Common myeloid progenitor, CD34-positive (primary cell): Measurements from ENCODE around the gene ASTN2.
A peak's percentile ranks its signal among the peaks of the same experiment; 100 is the strongest.

Experiments used
- CTCF ChIA-PET: fragments of 350-600 bp; sonication (Branson Sonifier 250); formaldehyde crosslinking; loops from one replicate; lab custom pipeline; 2021; ENCODE audit warnings: antibody characterized with exemption; lab: Charles Lee
- POLR2A ChIA-PET: fragments of 350-600 bp; sonication (Branson Sonifier 250); formaldehyde crosslinking; loops from one replicate; lab custom pipeline; 2021; ENCODE audit warnings: antibody characterized with exemption; lab: Charles Lee
- DNase-seq, 3 donors: peaks; one replicate each; pipeline versions ENCODE4 v3.0.0 to v3.0.0-alpha.2; 2013
- H3K27ac ChIP-seq, 2 experiments: 1 replicate in 1 of 2; 2 replicates in 1 of 2; pipeline ENCODE4 v1.7.0; 2013; ENCODE audit warnings: inconsistent platforms in 2 of 2, low read length in 2 of 2, mild to moderate bottlenecking in 2 of 2, low read depth in 1 of 2, moderate library complexity in 1 of 2; ENCODE audit not compliant: severe bottlenecking in 2 of 2, insufficient read depth in 1 of 2, poor library complexity in 1 of 2
- H3K27me3 ChIP-seq, 5 experiments: replicated peaks in 2 of 5; 1 replicate in 3 of 5; 2 replicates in 2 of 5; pipeline versions ENCODE4 v1.6.1 to v1.7.0; 2013; ENCODE audit warnings: low read length in 4 of 5, mild to moderate bottlenecking in 2 of 5, moderate library complexity in 2 of 5, inconsistent platforms in 1 of 5; ENCODE audit not compliant: insufficient read depth in 5 of 5, control insufficient read depth in 4 of 5
- H3K36me3 ChIP-seq, 4 experiments: 1 replicate in 2 of 4; 2 replicates in 2 of 4; pipeline versions ENCODE4 v1.6.1 to v1.7.0; 2013; ENCODE audit warnings: low read length in 3 of 4, control low read depth in 1 of 4, mild to moderate bottlenecking in 1 of 4; ENCODE audit not compliant: control insufficient read depth in 4 of 4, insufficient read depth in 4 of 4
- H3K4me1 ChIP-seq, 4 experiments: 1 replicate in 3 of 4; 2 replicates in 1 of 4; pipeline versions ENCODE4 v1.6.1 to v1.7.1; 2013; ENCODE audit warnings: low read length in 3 of 4, mild to moderate bottlenecking in 3 of 4, control low read depth in 1 of 4, inconsistent platforms in 1 of 4, moderate library complexity in 1 of 4; ENCODE audit not compliant: control insufficient read depth in 4 of 4, insufficient read depth in 4 of 4; ENCODE audit errors: control extremely low read depth in 1 of 4
- H3K4me3 ChIP-seq, 7 experiments: 1 replicate in 4 of 7; 2 replicates in 3 of 7; pipeline versions ENCODE4 v1.5.1 to v1.7.0; 2013; ENCODE audit warnings: mild to moderate bottlenecking in 7 of 7, low read length in 6 of 7, moderate library complexity in 6 of 7, inconsistent platforms in 2 of 7, low read depth in 2 of 7, control low read depth in 1 of 7; ENCODE audit not compliant: insufficient read depth in 4 of 7, control insufficient read depth in 1 of 7; ENCODE audit errors: extremely low read depth in 1 of 7
- H3K9me3 ChIP-seq, 5 experiments: 1 replicate in 4 of 5; 2 replicates in 1 of 5; pipeline versions ENCODE4 v1.6.1 to v1.7.1; 2013; ENCODE audit warnings: low read length in 4 of 5, mild to moderate bottlenecking in 2 of 5, inconsistent platforms in 1 of 5, low read depth in 1 of 5, moderate library complexity in 1 of 5; ENCODE audit not compliant: control insufficient read depth in 4 of 5, insufficient read depth in 2 of 5; ENCODE audit errors: control extremely low read depth in 1 of 5
- WGBS: methylation state at CpG from one replicate; pipeline ENCODE4 v1.1.5; 2013; ENCODE audit not compliant: insufficient coverage; 5-methylcytosine and 5-hydroxymethylcytosine counted together

Gene ASTN2

GRCh38 chr9:116933251-116933650, 481.6 kb downstream of the ASTN2 start:
- POLR2A ChIA-PET = no interaction called here

DNA sequence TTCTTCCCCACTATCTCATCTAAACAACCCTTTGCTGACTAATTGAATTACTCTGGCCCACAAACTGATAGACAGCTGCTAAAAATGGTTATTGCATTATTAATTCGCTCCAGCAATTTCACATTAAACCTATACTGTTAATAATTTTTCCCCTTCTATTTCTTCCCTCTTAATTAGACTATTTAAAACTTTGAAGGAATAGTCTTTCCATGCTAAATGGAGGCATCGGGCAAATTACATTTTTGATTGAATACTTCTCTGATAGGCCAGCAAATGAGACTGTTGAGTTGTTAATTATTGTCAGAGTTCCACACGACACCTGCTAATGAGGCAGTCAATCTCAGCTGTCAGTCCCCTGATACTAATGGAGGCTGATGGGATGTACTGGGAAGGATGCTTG, 485.2 kb downstream of the ASTN2 start:
- Histone ChIP-seq H3K4me3 (no peak overlapping the region), H3K27me3 (peaks cover 0 to 3% (median 0%) of the 10 kb centered on the region in 5 experiments), H3K4me1 (peaks cover 0 to 9% (median 3%) of the 10 kb centered on the region in 4 experiments), H3K36me3 (no peaks in the 10 kb centered on the region), H3K9me3 (no peaks in the 10 kb centered on the region), H3K27ac (no peak overlapping the region)
- CTCF ChIA-PET = no interaction called here
- POLR2A ChIA-PET = no interaction called here
- 88% methylated on average over 1 of the region's 3 CpGs for WGBS
- no peak for DNase-seq

More at GRCh38 chr9:116933251-116933650, 481.6 kb downstream of the ASTN2 start:
- Histone ChIP-seq H3K27ac (no peak overlapping the region), H3K9me3 (no peaks in the 10 kb centered on the region), H3K36me3 (no peaks in the 10 kb centered on the region), H3K4me1 (no peaks in the 10 kb centered on the region), H3K27me3 (peaks cover 0 to 3% (median 0%) of the 10 kb centered on the region in 5 experiments), H3K4me3 (no peak overlapping the region)
- CTCF ChIA-PET = no interaction called here
- DNase-seq = no peak
- 100% methylated on average over 2 of the region's 2 CpGs for WGBS

DNA sequence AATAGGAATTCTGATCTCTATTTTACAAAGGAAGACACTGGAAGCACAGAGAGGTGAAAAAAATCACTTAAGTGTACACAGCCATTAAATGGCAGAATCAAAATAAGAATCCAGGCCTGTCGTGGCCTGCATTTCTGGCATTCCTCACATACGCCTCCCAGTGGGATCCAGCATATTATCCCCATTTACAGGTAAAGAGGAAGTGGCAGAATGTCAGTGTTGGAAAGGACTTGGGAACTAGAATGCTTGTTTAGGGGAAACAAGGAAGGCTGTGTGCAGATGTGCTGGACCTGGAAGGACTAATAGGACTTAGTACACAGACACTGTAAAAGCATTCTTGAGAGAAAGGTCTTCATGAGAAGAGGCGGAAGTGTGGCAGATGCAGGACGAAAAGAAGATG, 486.0 kb downstream of the ASTN2 start:
- POLR2A ChIA-PET = no interaction called here
- DNase-seq = no peak
- no peak overlapping the region for H3K27ac ChIP-seq
- WGBS = 95% methylated on average over 3 of the region's 4 CpGs
- H3K4me1 ChIP-seq = peaks cover 0 to 9% (median 3%) of the 10 kb centered on the region in 4 experiments
- H3K9me3 ChIP-seq = no peaks in the 10 kb centered on the region
- CTCF ChIA-PET = no interaction called here
- H3K4me3 ChIP-seq = no peak overlapping the region
- peaks cover 0 to 3% (median 0%) of the 10 kb centered on the region in 5 experiments for H3K27me3 ChIP-seq
- H3K36me3 ChIP-seq = no peaks in the 10 kb centered on the region

DNA sequence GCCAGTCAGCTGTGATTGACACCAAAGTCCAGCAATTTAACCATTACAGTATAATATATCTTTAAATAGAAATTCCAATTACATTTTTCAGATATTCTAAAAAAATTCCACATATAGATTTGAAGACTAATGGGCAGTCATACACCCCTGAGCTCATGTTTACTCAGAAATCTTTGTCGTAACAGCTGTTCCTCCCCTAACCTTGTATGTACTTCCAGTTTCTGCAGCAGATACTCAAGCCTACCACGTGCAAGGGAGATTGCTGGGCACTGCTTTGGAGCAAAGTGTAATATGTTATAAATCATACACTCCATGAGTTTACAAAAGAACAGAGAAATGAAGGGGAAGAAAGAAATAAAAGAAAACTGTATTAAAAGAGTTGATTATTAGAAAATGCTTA, 486.6 kb downstream of the ASTN2 start:
- no peak overlapping the region for H3K27ac ChIP-seq
- peak in 1 of 3 donors; percentile 12 for DNase-seq
- POLR2A ChIA-PET = no interaction called here
- H3K36me3 ChIP-seq = no peaks in the 10 kb centered on the region
- no peaks in the 10 kb centered on the region for H3K9me3 ChIP-seq
- CTCF ChIA-PET = no interaction called here
- 33% methylated on average over 1 of the region's 2 CpGs for WGBS
- peaks cover 0 to 3% (median 0%) of the 10 kb centered on the region in 5 experiments for H3K27me3 ChIP-seq
- H3K4me3 ChIP-seq = no peak overlapping the region
- peaks cover 0 to 9% (median 3%) of the 10 kb centered on the region in 4 experiments for H3K4me1 ChIP-seq

GRCh38 chr9:116927726-116928125, 487.1 kb downstream of the ASTN2 start:
- ChIA-PET CTCF (no interaction called here), POLR2A (no interaction called here)
- Histone ChIP-seq H3K4me1 (peaks cover 0 to 9% (median 3%) of the 10 kb centered on the region in 4 experiments), H3K27ac (no peak overlapping the region), H3K4me3 (no peak overlapping the region), H3K27me3 (peaks cover 0 to 3% (median 0%) of the 10 kb centered on the region in 5 experiments), H3K9me3 (no peaks in the 10 kb centered on the region), H3K36me3 (no peaks in the 10 kb centered on the region)
- no peak for DNase-seq
- 100% methylated on average over 2 of the region's 3 CpGs for WGBS

DNA sequence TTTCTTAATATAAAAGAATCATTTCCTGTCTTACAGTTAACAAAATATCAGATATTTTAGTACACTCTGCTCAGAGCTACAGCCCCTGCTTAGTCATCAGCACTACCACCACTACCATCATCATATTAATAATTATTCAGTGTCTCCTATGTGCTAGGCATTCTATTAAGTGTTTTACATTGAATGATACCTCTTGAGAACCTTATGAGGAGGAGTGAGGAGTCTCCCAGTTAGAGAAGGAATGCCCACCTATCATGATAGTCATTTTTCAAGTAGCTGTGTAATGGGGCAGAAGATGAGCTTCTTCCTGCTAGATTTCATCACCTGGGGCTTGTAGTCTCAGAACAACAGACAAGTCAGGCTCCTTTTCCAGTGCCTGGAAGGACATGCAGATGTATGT, 489.7 kb downstream of the ASTN2 start:
- POLR2A ChIA-PET = no interaction called here

GRCh38 chr9:116924462-116925110, 490.3 kb downstream of the ASTN2 start:
- CTCF ChIA-PET = interaction anchor here (1.0 to 1.4 kb wide), 2 partner anchors 8 to 34 kb away, joined by 3 read pairs; no protein-coding TSS in a partner anchor
- H3K36me3 ChIP-seq = no peaks in the 10 kb centered on the region
- no peaks in the 10 kb centered on the region for H3K9me3 ChIP-seq
- WGBS = 100% methylated on average over 4 of the region's 6 CpGs
- POLR2A ChIA-PET = no interaction called here
- H3K27ac ChIP-seq = no peak overlapping the region
- H3K27me3 ChIP-seq = no peaks in the 10 kb centered on the region
- no peak overlapping the region for H3K4me3 ChIP-seq
- H3K4me1 ChIP-seq = peaks cover 0 to 9% (median 3%) of the 10 kb centered on the region in 4 experiments
- DNase-seq = no peak

More for the DNA sequence above, 489.7 kb downstream of the ASTN2 start:
- H3K27me3 ChIP-seq = no peaks in the 10 kb centered on the region
- H3K9me3 ChIP-seq = no peaks in the 10 kb centered on the region
- CTCF ChIA-PET = no interaction called here
- H3K4me3 ChIP-seq = no peak overlapping the region
- no peaks in the 10 kb centered on the region for H3K36me3 ChIP-seq
- H3K27ac ChIP-seq = no peak overlapping the region
- no peak for DNase-seq
- H3K4me1 ChIP-seq = peaks cover 0 to 9% (median 3%) of the 10 kb centered on the region in 4 experiments
